PC-9 (cell line): ENCODE data around the gene DOK3.

Experiments used
- EZH2 ChIP-seq: fragments of 200-600 bp; sonication (generic); IDR thresholded peaks from 2 replicates; pipeline ENCODE4 v1.8.0; 2017; ENCODE audit warnings: antibody characterized with exemption, low read depth
- TF ChIP-seq, protein P1 (sequence below): fragments of 200-600 bp; sonication (generic); conservative IDR thresholded peaks from 2 replicates; pipeline ENCODE4 v1.6.1; 2017; ENCODE audit warnings: mixed run types, antibody characterized with exemption, mild to moderate bottlenecking, moderate library complexity

DNA sequence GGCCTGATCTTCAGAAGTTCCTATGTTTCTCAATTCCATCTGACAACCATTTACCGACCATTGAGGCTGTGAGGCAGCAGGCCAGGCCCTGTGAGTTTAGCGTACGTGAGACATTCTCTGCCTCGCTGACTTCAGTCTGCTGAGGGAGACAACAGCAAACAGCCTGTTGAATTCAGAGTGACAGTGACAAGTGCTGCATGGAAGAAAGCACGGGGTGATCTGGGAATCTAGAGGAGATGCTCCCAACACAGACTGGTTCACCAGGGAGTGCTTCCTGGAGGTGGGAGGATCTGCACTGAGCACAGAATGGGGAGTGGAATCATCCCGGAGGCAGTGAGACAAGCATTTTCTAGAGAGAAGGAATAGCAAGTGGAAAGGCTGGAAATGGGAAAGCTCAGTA, 17.2 kb upstream of the DOK3 start:
- TF ChIP-seq, protein P1, sequence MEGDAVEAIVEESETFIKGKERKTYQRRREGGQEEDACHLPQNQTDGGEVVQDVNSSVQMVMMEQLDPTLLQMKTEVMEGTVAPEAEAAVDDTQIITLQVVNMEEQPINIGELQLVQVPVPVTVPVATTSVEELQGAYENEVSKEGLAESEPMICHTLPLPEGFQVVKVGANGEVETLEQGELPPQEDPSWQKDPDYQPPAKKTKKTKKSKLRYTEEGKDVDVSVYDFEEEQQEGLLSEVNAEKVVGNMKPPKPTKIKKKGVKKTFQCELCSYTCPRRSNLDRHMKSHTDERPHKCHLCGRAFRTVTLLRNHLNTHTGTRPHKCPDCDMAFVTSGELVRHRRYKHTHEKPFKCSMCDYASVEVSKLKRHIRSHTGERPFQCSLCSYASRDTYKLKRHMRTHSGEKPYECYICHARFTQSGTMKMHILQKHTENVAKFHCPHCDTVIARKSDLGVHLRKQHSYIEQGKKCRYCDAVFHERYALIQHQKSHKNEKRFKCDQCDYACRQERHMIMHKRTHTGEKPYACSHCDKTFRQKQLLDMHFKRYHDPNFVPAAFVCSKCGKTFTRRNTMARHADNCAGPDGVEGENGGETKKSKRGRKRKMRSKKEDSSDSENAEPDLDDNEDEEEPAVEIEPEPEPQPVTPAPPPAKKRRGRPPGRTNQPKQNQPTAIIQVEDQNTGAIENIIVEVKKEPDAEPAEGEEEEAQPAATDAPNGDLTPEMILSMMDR, result no peak
- no peak for TF ChIP-seq EZH2
